Stomach (tissue), 4 donors: ENCODE data around the gene ARHGAP26.

Source experiments
- EP300 ChIP-seq: sonication (generic); formaldehyde crosslinking; IDR thresholded peaks from one replicate; pipeline ENCODE4 v1.6.1; 2017; ENCODE audit warnings: antibody characterized with exemption
- POLR2A ChIP-seq, 4 donors: fragments of 450-650 bp; IDR thresholded peaks; one replicate each; pipeline ENCODE4 v1.6.1; 2016; ENCODE audit warnings: antibody characterized with exemption in 4 of 4, control low read depth in 2 of 4, mild to moderate bottlenecking in 1 of 4, moderate library complexity in 1 of 4
- POLR2AphosphoS5 ChIP-seq, 3 donors: sonication (generic); formaldehyde crosslinking; IDR thresholded peaks; one replicate each; pipeline ENCODE4 v1.6.1; 2016; ENCODE audit warnings: antibody characterized with exemption in 3 of 3
- TF ChIP-seq, protein P1 (sequence below), 7 experiments: fragments of 450-650 bp in 4 of 7; fragments of 200-600 bp in 3 of 7; sonication (generic) in 3 of 7; IDR thresholded peaks; one replicate each; pipeline ENCODE4 v1.5.1; 2016 to 2019; ENCODE audit warnings: antibody characterized with exemption in 7 of 7, control low read depth in 2 of 7, mild to moderate bottlenecking in 1 of 7

DNA sequence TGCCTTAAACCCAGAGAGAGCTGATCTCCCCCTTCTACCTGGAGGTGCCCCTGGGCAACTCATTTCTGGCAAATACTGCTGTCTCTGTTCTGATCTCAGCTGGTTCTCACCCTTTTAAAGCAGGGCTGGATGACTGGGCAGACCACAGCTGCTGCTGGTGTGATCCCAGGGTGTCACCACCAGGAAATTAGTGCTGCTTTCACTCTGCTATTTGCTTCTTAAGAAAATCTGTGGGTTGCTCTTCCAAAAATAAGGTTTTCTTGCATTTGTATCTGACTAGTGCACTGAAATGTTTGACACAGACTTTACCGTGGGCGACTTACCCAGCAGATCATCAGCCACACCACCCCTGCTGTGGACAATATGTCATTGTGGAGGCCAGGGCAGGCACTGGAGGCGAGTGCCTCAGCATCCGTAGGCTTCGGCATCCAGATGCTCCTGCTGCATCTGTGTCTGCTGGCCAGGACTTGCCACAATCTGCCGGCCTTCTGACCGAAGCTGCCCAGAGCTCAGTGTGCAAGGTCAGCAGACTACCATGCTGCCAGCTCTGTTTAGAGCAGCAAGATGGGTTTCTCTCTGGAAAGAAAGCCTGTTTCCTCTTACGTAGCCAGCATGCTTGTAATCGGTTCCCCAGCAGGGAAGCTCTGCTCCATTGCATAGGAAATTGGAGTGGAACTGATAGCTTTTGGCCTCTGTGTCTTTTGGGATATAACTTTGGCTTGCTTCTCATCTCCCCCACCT lies 13.6 kb downstream of the ARHGAP26 start:
- TF ChIP-seq, protein P1, sequence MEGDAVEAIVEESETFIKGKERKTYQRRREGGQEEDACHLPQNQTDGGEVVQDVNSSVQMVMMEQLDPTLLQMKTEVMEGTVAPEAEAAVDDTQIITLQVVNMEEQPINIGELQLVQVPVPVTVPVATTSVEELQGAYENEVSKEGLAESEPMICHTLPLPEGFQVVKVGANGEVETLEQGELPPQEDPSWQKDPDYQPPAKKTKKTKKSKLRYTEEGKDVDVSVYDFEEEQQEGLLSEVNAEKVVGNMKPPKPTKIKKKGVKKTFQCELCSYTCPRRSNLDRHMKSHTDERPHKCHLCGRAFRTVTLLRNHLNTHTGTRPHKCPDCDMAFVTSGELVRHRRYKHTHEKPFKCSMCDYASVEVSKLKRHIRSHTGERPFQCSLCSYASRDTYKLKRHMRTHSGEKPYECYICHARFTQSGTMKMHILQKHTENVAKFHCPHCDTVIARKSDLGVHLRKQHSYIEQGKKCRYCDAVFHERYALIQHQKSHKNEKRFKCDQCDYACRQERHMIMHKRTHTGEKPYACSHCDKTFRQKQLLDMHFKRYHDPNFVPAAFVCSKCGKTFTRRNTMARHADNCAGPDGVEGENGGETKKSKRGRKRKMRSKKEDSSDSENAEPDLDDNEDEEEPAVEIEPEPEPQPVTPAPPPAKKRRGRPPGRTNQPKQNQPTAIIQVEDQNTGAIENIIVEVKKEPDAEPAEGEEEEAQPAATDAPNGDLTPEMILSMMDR (IDR thresholded peaks at IDR 0.05) = no peak
- TF ChIP-seq POLR2A (IDR thresholded peaks at IDR 0.05) (no peak), EP300 (no peak), POLR2AphosphoS5 (IDR thresholded peaks at IDR 0.05) (no peak)
